Neural cell (in vitro differentiated cells): ENCODE results near the gene GCLM. TPM values are rescaled to one million over a fixed set of nuclear protein-coding genes. Genes with fewer than 3 reads are reported as not detected.
"Not testable (repeated sequence)": the region's sequence is repeated elsewhere in the genome, so short reads cannot be mapped to it uniquely, and the experiment has no call there.

Source experiments
- H2AFZ ChIP-seq: fragments of 200-600, 300-800 bp; sonication (generic), shearing (Covaris generic); 2 replicates; pipeline ENCODE4 v1.6.0; 2014; ENCODE audit warnings: low read depth, mild to moderate bottlenecking, antibody characterized with exemption, low read length, moderate library complexity
- H3F3A ChIP-seq: fragments of 200-600 bp; shearing (Covaris generic); 2 replicates; pipeline ENCODE4 v1.6.1; 2016; ENCODE audit warnings: mild to moderate bottlenecking, moderate library complexity, mixed read lengths, antibody characterized with exemption, low read length; ENCODE audit not compliant: insufficient read depth, poor library complexity, severe bottlenecking
- H3K27ac ChIP-seq: fragments of 200-600, 300-800 bp; sonication (generic), shearing (Covaris generic); 2 replicates; pipeline ENCODE4 v1.5.1; 2014; ENCODE audit warnings: mild to moderate bottlenecking, low read length, moderate library complexity
- H3K27me3 ChIP-seq: fragments of 300-800, 200-600 bp; sonication (generic), shearing (Covaris generic); 2 replicates; pipeline ENCODE4 v1.6.0; 2014; ENCODE audit warnings: mild to moderate bottlenecking, low read depth, low read length, moderate library complexity; ENCODE audit not compliant: insufficient read depth
- H3K36me3 ChIP-seq: fragments of 300-800, 200-600 bp; sonication (generic), shearing (Covaris generic); 2 replicates; pipeline ENCODE4 v1.5.1; 2014; ENCODE audit warnings: mild to moderate bottlenecking, antibody characterized with exemption, low read length, moderate library complexity; ENCODE audit not compliant: insufficient read depth
- H3K4me2 ChIP-seq: fragments of 300-800, 200-600 bp; sonication (generic), shearing (Covaris generic); 2 replicates; pipeline ENCODE4 v1.6.0; 2014; ENCODE audit warnings: mild to moderate bottlenecking, low read length
- H3K4me3 ChIP-seq: fragments of 300-800, 200-600 bp; sonication (generic), shearing (Covaris generic); 2 replicates; pipeline ENCODE4 v1.5.1; 2014; ENCODE audit warnings: mild to moderate bottlenecking, low read length, moderate library complexity
- H3K79me2 ChIP-seq: fragments of 200-600 bp; shearing (Covaris generic); replicated peaks from 2 replicates; pipeline ENCODE4 v1.6.0; 2014; ENCODE audit warnings: mild to moderate bottlenecking, low read length, moderate library complexity; ENCODE audit not compliant: insufficient read depth
- H3K9ac ChIP-seq: fragments of 300-800, 200-600 bp; sonication (generic), shearing (Covaris generic); 2 replicates; pipeline ENCODE4 v1.6.1; 2016; ENCODE audit warnings: mild to moderate bottlenecking, low read length, mixed read lengths
- H3K9me2 ChIP-seq: fragments of 200-600 bp; shearing (Covaris generic); 2 replicates; pipeline ENCODE4 v1.6.1; 2016; ENCODE audit warnings: mild to moderate bottlenecking, low read length, mixed read lengths; ENCODE audit not compliant: insufficient read depth
- H3K9me3 ChIP-seq: fragments of 200-600, 300-800 bp; sonication (generic), shearing (Covaris generic); 2 replicates; pipeline ENCODE4 v1.6.1; 2016; ENCODE audit warnings: mild to moderate bottlenecking, mixed run types, low read length, moderate library complexity, mixed read lengths
- H4K20me1 ChIP-seq: fragments of 200-600 bp; shearing (Covaris generic); 2 replicates; pipeline ENCODE4 v1.6.1; 2016; ENCODE audit warnings: mild to moderate bottlenecking, mixed run types; ENCODE audit not compliant: insufficient read depth
- CTCF ChIP-seq: fragments of 450-650 bp; IDR thresholded peaks from 2 replicates; pipeline ENCODE4 v1.5.1; 2014; ENCODE audit warnings: antibody characterized with exemption, mild to moderate bottlenecking, moderate library complexity; ENCODE audit not compliant: poor library complexity, severe bottlenecking
- EP300 ChIP-seq: fragments of 450-650 bp; conservative IDR thresholded peaks from 2 replicates; pipeline ENCODE4 v1.6.1; 2014; ENCODE audit warnings: antibody characterized with exemption, mild to moderate bottlenecking, moderate library complexity; ENCODE audit not compliant: poor library complexity, severe bottlenecking
- EZH2 ChIP-seq: fragments of 200-600, 300-800 bp; shearing (Covaris generic), sonication (generic); IDR thresholded peaks from 2 replicates; pipeline ENCODE4 v1.6.1; 2014; ENCODE audit warnings: antibody characterized with exemption, low read length, borderline replicate concordance, mild to moderate bottlenecking; ENCODE audit not compliant: insufficient read depth, poor library complexity, severe bottlenecking
- MXI1 ChIP-seq: fragments of 450-650 bp; conservative IDR thresholded peaks from 2 replicates; pipeline ENCODE4 v1.6.1; 2014; ENCODE audit warnings: antibody characterized with exemption, mild to moderate bottlenecking; ENCODE audit not compliant: poor library complexity, severe bottlenecking
- POLR2AphosphoS5 ChIP-seq: IDR thresholded peaks from 2 replicates; pipeline ENCODE4 v1.6.1; 2012
- RAD21 ChIP-seq: fragments of 450-650 bp; conservative IDR thresholded peaks from 2 replicates; pipeline ENCODE4 v1.6.1; 2014; ENCODE audit warnings: antibody characterized with exemption, mild to moderate bottlenecking, moderate library complexity
- REST ChIP-seq: IDR thresholded peaks from 2 replicates; pipeline ENCODE4 v1.6.1; 2012; ENCODE audit warnings: borderline replicate concordance
- SMC3 ChIP-seq: fragments of 450-650 bp; conservative IDR thresholded peaks from 2 replicates; pipeline ENCODE4 v1.6.1; 2014; ENCODE audit warnings: antibody characterized with exemption, mild to moderate bottlenecking, moderate library complexity; ENCODE audit not compliant: poor library complexity
- TAF1 ChIP-seq: IDR thresholded peaks from 2 replicates; pipeline ENCODE4 v1.6.1; 2012; ENCODE audit warnings: low read depth
- polyA plus RNA-seq: library from polyadenylated mRNA; depleted of rRNA; stranded (reverse); fragments of >200 nt; gene quantifications from 2 replicates; pipeline ENCODE4 v1.2.3, GENCODE V29; 2014

Gene GCLM
- polyA plus RNA-seq, 1 donor from 2014 or later, result 3.7 TPM

GRCh38 chr1:93864175-93864574, 45.1 kb downstream of the GCLM start:
- Histone ChIP-seq H3K9me3 (no peaks in the 10 kb centered on the region), H3K9ac (no peak overlapping the region), H3K27me3 (no peaks in the 10 kb centered on the region), H3K4me2 (no peak overlapping the region), H3K4me3 (no peak overlapping the region), H3K36me3 (no peaks in the 10 kb centered on the region), H4K20me1 (no peaks in the 10 kb centered on the region), H3K79me2 (no peaks in the 10 kb centered on the region), H3F3A (no peaks in the 10 kb centered on the region), H3K27ac (no peak overlapping the region), H3K9me2 (no peaks in the 10 kb centered on the region), H2AFZ (no peak overlapping the region)
- TF ChIP-seq CTCF (no peak), EP300 (no peak), MXI1 (no peak), SMC3 (no peak), TAF1 (no peak)

GRCh38 chr1:93857653-93858052, 51.6 kb downstream of the GCLM start:
- not testable (repeated sequence) for H3K9ac ChIP-seq, H3K36me3 ChIP-seq, H3K9me2 ChIP-seq, H4K20me1 ChIP-seq, H3K9me3 ChIP-seq, H3K27me3 ChIP-seq, H3K4me3 ChIP-seq, H3F3A ChIP-seq, H3K79me2 ChIP-seq, H3K27ac ChIP-seq, H2AFZ ChIP-seq, H3K4me2 ChIP-seq

GRCh38 chr1:93855983-93856382, 53.2 kb downstream of the GCLM start:
- H3K27me3 ChIP-seq, H3K4me3 ChIP-seq, H3K9me3 ChIP-seq, H3K9ac ChIP-seq, H4K20me1 ChIP-seq, H3K36me3 ChIP-seq, H2AFZ ChIP-seq, H3K27ac ChIP-seq, H3F3A ChIP-seq, H3K4me2 ChIP-seq, H3K79me2 ChIP-seq, H3K9me2 ChIP-seq: not testable (repeated sequence)

- no peak overlapping the region for H3K9ac ChIP-seq
- no peaks in the 10 kb centered on the region for H3K9me3 ChIP-seq
- no peak overlapping the region for H3K4me3 ChIP-seq
- H3F3A ChIP-seq, result no peaks in the 10 kb centered on the region
- no peaks in the 10 kb centered on the region for H3K27me3 ChIP-seq
- no peaks in the 10 kb centered on the region for H3K36me3 ChIP-seq
- no peak overlapping the region for H3K4me2 ChIP-seq
- no peaks in the 10 kb centered on the region for H4K20me1 ChIP-seq
- H3K27ac ChIP-seq, result no peak overlapping the region
- H3K9me2 ChIP-seq, result no peaks in the 10 kb centered on the region
- TF ChIP-seq TAF1, result no peak
- no peak for TF ChIP-seq CTCF
- no peak for TF ChIP-seq REST
- TF ChIP-seq EZH2, result no peak
- TF ChIP-seq EP300, result no peak
- no peak for TF ChIP-seq POLR2AphosphoS5
- TF ChIP-seq SMC3, result no peak
- TF ChIP-seq MXI1, result no peak
- TF ChIP-seq RAD21, result no peak
- no peak overlapping the region for H2AFZ ChIP-seq
- H3K79me2 ChIP-seq, result no peaks in the 10 kb centered on the region
These were observed 55.3 kb downstream of the GCLM start for GRCh38 chr1:93853940-93854339.
